ENCODE data around the gene SFRP5. TPM values are rescaled to one million over a fixed set of nuclear protein-coding genes. Genes with fewer than 3 reads are reported as not detected.

Gene SFRP5
- total RNA-seq, 5 donors from 2014 or later (not counting 1 experiment from before 2014, with no cell fraction given): 0.76 to 3.1 (median 2.2) TPM

DNA sequence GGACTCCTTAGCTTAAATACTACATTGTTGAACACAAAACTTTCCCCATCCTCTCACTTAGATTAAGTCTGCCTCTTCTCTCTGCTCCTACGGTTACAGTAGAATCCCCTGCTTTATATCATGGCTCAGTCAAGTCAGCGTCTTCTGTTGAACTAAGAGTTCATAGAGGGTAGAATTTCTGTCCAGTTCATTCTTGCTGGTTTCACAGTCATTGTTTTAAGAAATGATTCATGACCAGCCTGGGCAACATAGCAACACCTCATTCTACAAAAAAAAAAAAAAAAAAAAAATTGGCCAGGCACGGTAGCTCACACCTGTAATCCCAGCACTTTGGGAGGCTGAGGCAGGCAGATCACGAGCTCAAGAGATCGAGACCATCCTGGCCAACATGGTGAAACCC is 38.5 kb downstream of the SFRP5 start:
- Histone ChIP-seq H3K27me3 (replicated peaks in 1 of 2; ENCODE audit: control insufficient read depth in 2 of 2, extremely low read depth in 1 of 2, insufficient read depth in 2 of 2, low read length in 1 of 2) (peaks cover 0 to 13% of the 10 kb centered on the region in 2 experiments), H3K36me3 (ENCODE audit: control insufficient read depth in 2 of 2, extremely low read depth in 1 of 2, insufficient read depth in 1 of 2, low read length in 1 of 2) (no peaks in the 10 kb centered on the region), H3K9me3 (no peaks in the 10 kb centered on the region), H3K27ac (ENCODE audit: low read length) (no peak overlapping the region), H3K4me1 (ENCODE audit: control insufficient read depth in 1 of 2, extremely low read depth in 1 of 2, insufficient read depth in 2 of 2, low read length in 2 of 2) (peaks cover 5 to 17% of the 10 kb centered on the region in 2 experiments), H3K4me3 (ENCODE audit: control insufficient read depth in 1 of 2, extremely low read depth in 1 of 2, low read length in 1 of 2) (no peak overlapping the region)
- 83% methylated on average over 2 of the region's 5 CpGs for WGBS (ENCODE audit: insufficient coverage)
- no peak overlapping the region for H3K27ac Mint-ChIP-seq
- H3K9me3 Mint-ChIP-seq: no peaks in the 10 kb centered on the region
- DNase-seq (no peak), ATAC-seq (replicated peaks in 1 of 4) (no peak)
- H3K36me3 Mint-ChIP-seq: no peaks in the 10 kb centered on the region
- ChIA-PET POLR2A (no interaction called here), CTCF (interaction anchor here (0.6 to 4.9 kb wide), 11 partner anchors 21 to 454 kb away, joined by 3 to 29 read pairs (median 4); partner anchors contain the start of gene AVPI1 (in 1 of the 2))
- H3K4me1 Mint-ChIP-seq: peaks cover 19 to 27% (median 25%) of the 10 kb centered on the region in 3 donors
- no peak overlapping the region for H3K4me3 Mint-ChIP-seq
- peaks cover 0 to 8% of the 10 kb centered on the region in 2 donors for H3K27me3 Mint-ChIP-seq

DNA sequence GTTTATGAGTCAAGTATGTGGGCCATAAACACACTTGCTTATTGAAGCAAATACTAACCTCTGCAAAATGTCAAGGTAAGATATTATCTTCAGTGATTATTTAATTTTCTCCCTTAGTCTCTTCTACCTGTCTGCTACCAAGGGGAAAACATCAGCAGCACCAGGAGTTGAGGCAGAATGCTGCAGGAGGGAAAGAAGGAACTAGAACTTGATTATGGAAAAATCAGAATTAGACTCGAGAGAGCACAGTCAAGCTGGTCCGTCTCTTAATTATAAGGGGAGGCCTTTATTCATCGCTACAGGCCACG is 39.8 kb downstream of the SFRP5 start:
- peaks cover 10 to 16% (median 16%) of the 10 kb centered on the region in 3 donors for H3K4me1 Mint-ChIP-seq
- Histone ChIP-seq H3K4me1 (ENCODE audit: control insufficient read depth in 1 of 2, extremely low read depth in 1 of 2, insufficient read depth in 2 of 2, low read length in 2 of 2) (peaks cover 0 to 8% of the 10 kb centered on the region in 2 experiments), H3K4me3 (ENCODE audit: control insufficient read depth in 1 of 2, extremely low read depth in 1 of 2, low read length in 1 of 2) (no peak overlapping the region), H3K27ac (ENCODE audit: low read length) (no peak overlapping the region), H3K36me3 (ENCODE audit: control insufficient read depth in 2 of 2, extremely low read depth in 1 of 2, insufficient read depth in 1 of 2, low read length in 1 of 2) (no peaks in the 10 kb centered on the region), H3K9me3 (no peaks in the 10 kb centered on the region), H3K27me3 (replicated peaks in 1 of 2; ENCODE audit: control insufficient read depth in 2 of 2, extremely low read depth in 1 of 2, insufficient read depth in 2 of 2, low read length in 1 of 2) (peaks cover 0 to 13% of the 10 kb centered on the region in 2 experiments)
- H3K27ac Mint-ChIP-seq: no peak overlapping the region
- ATAC-seq (replicated peaks in 1 of 4) (no peak), DNase-seq (no peak)
- H3K36me3 Mint-ChIP-seq: no peaks in the 10 kb centered on the region
- WGBS (ENCODE audit: insufficient coverage): 50% methylated on average over 1 of the region's 4 CpGs
- CTCF ChIA-PET: interaction anchor here (0.9 to 4.9 kb wide), 8 partner anchors 23 to 55 kb away, joined by 3 to 29 read pairs (median 9); partner anchors contain the start of gene AVPI1 (in 1 of the 2)
- peaks cover 0 to 11% of the 10 kb centered on the region in 2 donors for H3K27me3 Mint-ChIP-seq
- POLR2A ChIA-PET: no interaction called here
- no peaks in the 10 kb centered on the region for H3K9me3 Mint-ChIP-seq
- H3K4me3 Mint-ChIP-seq: no peak overlapping the region

DNA sequence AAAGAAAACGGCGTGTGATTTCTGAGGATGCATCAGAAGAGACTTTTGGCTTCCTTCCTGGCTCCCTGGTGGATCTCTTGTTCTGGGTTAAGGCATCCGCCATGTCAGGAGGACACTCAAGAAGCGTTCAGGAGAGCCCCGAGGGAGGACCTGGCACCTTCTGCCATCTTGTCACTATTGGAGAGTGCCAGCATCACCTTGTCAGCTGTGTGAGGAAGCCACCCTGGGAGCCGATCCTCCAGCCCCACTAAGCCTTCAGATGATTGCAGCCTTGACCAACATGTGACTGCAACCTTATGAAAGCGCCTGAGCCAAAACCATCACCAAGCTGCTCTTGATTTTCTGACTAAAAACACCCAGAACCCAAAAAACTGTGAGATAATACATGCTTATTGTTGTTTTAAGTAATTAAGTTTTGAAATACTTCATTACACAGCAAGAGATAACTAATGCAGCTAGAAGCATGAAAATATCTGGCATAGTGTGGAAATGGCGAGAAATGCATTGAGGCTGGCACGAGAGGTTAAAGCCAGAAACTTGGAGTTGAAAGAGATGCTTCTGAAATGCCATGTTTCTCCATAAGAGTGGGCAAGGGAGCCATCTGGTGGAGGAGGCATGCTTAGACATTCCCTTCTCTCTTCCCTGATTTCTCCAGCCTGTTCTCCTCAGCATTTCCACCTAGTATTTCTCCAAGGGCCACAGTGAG is 40.3 kb downstream of the SFRP5 start:
- Mint-ChIP-seq H3K27ac (no peak overlapping the region), H3K4me1 (peaks cover 6 to 11% (median 11%) of the 10 kb centered on the region in 3 donors), H3K27me3 (peaks cover 0 to 13% of the 10 kb centered on the region in 2 donors), H3K36me3 (no peaks in the 10 kb centered on the region), H3K9me3 (no peaks in the 10 kb centered on the region), H3K4me3 (no peak overlapping the region)
- POLR2A ChIA-PET: no interaction called here
- DNase-seq: peak in 27 of 35 experiments; percentile 13 to 81 (median 44)
- CTCF ChIA-PET: interaction anchor here (0.7 to 3.1 kb wide), 8 partner anchors 15 to 55 kb away, joined by 3 to 13 read pairs (median 7); partner anchors contain the start of gene AVPI1 (in 1 of the 2)
- H3K27me3 ChIP-seq (replicated peaks in 1 of 2; ENCODE audit: control insufficient read depth in 2 of 2, extremely low read depth in 1 of 2, insufficient read depth in 2 of 2, low read length in 1 of 2): peaks cover 0 to 15% of the 10 kb centered on the region in 2 experiments
- no peak overlapping the region for H3K27ac ChIP-seq (ENCODE audit: low read length)
- no peaks in the 10 kb centered on the region for H3K36me3 ChIP-seq (ENCODE audit: control insufficient read depth in 2 of 2, extremely low read depth in 1 of 2, insufficient read depth in 1 of 2, low read length in 1 of 2)
- 68% methylated on average over 7 of the region's 9 CpGs for WGBS (ENCODE audit: insufficient coverage)
- ATAC-seq (replicated peaks in 1 of 4): peak; percentile 53 to 69 (median 60)
- peaks cover 0 to 5% of the 10 kb centered on the region in 2 experiments for H3K4me1 ChIP-seq (ENCODE audit: control insufficient read depth in 1 of 2, extremely low read depth in 1 of 2, insufficient read depth in 2 of 2, low read length in 2 of 2)
- H3K4me3 ChIP-seq (ENCODE audit: control insufficient read depth in 1 of 2, extremely low read depth in 1 of 2, low read length in 1 of 2): no peak overlapping the region
- H3K9me3 ChIP-seq: no peaks in the 10 kb centered on the region

DNA sequence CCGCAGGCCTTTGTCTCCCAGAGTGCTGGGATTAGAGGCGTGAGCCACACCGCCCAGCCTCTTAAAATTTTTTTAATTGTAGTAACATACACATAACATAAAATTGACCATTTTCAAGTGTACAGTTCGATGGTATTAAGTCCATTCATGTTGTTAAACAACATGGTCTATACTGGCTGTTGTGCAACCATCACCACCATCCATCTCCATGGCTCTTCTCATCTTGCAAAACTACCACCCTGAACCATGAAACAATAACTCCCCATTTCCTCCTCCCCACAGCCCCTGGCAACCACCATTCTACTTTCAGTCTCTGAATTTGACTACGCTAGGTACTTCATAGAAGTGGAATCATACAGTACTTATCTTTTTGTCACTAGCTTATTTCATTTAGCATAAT is 42.8 kb downstream of the SFRP5 start:
- Histone ChIP-seq H3K36me3 (ENCODE audit: control insufficient read depth in 2 of 2, extremely low read depth in 1 of 2, insufficient read depth in 1 of 2, low read length in 1 of 2) (no peaks in the 10 kb centered on the region), H3K4me3 (ENCODE audit: control insufficient read depth in 1 of 2, extremely low read depth in 1 of 2, low read length in 1 of 2) (no peak overlapping the region), H3K9me3 (no peaks in the 10 kb centered on the region), H3K4me1 (ENCODE audit: control insufficient read depth in 1 of 2, extremely low read depth in 1 of 2, insufficient read depth in 2 of 2, low read length in 2 of 2) (no peaks in the 10 kb centered on the region), H3K27me3 (replicated peaks in 1 of 2; ENCODE audit: control insufficient read depth in 2 of 2, extremely low read depth in 1 of 2, insufficient read depth in 2 of 2, low read length in 1 of 2) (peaks cover 0 to 16% of the 10 kb centered on the region in 2 experiments), H3K27ac (ENCODE audit: low read length) (no peak overlapping the region)
- ATAC-seq (replicated peaks in 1 of 4) (no peak), DNase-seq (no peak)
- Mint-ChIP-seq H3K27ac (no peak overlapping the region), H3K4me3 (no peak overlapping the region), H3K27me3 (peaks cover 0 to 23% of the 10 kb centered on the region in 2 donors), H3K36me3 (no peaks in the 10 kb centered on the region), H3K4me1 (no peaks in the 10 kb centered on the region), H3K9me3 (no peaks in the 10 kb centered on the region)
- POLR2A ChIA-PET: interaction anchor here in 1 of 2 donors (0.6 kb wide), 1 partner anchor 17 kb away, joined by 6 read pairs; no protein-coding TSS in a partner anchor
- CTCF ChIA-PET: interaction anchor here in 1 of 2 donors (1.3 to 2.9 kb wide), 2 partner anchors 20 to 27 kb away, joined by 5 to 13 read pairs; no protein-coding TSS in a partner anchor
- WGBS (ENCODE audit: insufficient coverage): 70% methylated on average over 1 of the region's 5 CpGs

DNA sequence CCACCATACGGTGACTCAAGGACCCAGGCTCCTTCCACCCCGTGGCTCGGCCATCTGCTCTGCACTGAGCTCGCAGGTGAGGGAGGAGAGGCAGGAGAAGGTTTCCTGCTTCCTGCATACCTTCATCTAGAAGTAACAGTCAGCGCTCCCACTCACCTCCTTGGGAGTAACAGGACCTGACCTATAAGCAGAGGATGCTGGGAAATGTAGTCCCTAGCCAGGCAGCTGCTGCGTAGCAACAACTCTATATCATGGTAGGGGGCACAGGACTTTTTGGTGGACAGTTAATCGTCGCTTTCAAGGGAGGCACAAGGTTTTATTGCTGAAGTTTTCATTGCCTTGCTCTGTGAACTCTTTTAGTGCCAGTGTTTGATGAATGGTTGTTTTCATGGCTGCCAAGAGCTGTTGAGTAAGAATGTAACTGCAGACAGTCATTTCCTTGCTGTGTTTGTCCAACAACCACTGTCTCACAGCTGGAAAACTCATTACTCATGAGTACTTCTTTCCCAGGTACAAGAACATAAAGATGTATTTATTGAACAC is 45.1 kb downstream of the SFRP5 start:
- peaks cover 0 to 22% of the 10 kb centered on the region in 2 donors for H3K27me3 Mint-ChIP-seq
- ChIA-PET CTCF (interaction anchor here (0.8 to 1.3 kb wide), 2 partner anchors 8 to 50 kb away, joined by 3 read pairs; no protein-coding TSS in a partner anchor), POLR2A (interaction anchor here in 1 of 2 donors (0.8 kb wide), 1 partner anchor 20 kb away, joined by 3 read pairs; no protein-coding TSS in a partner anchor)
- H3K27ac Mint-ChIP-seq: no peak overlapping the region
- H3K9me3 Mint-ChIP-seq: no peaks in the 10 kb centered on the region
- DNase-seq (no peak), ATAC-seq (replicated peaks in 1 of 4) (no peak)
- Histone ChIP-seq H3K36me3 (ENCODE audit: control insufficient read depth in 2 of 2, extremely low read depth in 1 of 2, insufficient read depth in 1 of 2, low read length in 1 of 2) (no peaks in the 10 kb centered on the region), H3K4me1 (ENCODE audit: control insufficient read depth in 1 of 2, extremely low read depth in 1 of 2, insufficient read depth in 2 of 2, low read length in 2 of 2) (no peaks in the 10 kb centered on the region), H3K4me3 (ENCODE audit: control insufficient read depth in 1 of 2, extremely low read depth in 1 of 2, low read length in 1 of 2) (no peak overlapping the region), H3K27me3 (replicated peaks in 1 of 2; ENCODE audit: control insufficient read depth in 2 of 2, extremely low read depth in 1 of 2, insufficient read depth in 2 of 2, low read length in 1 of 2) (peaks cover 0 to 16% of the 10 kb centered on the region in 2 experiments), H3K9me3 (no peaks in the 10 kb centered on the region), H3K27ac (ENCODE audit: low read length) (no peak overlapping the region)
- no peak overlapping the region for H3K4me3 Mint-ChIP-seq
- no peaks in the 10 kb centered on the region for H3K4me1 Mint-ChIP-seq
- WGBS (ENCODE audit: insufficient coverage): 100% methylated on average over 2 of the region's 8 CpGs
- no peaks in the 10 kb centered on the region for H3K36me3 Mint-ChIP-seq

DNA sequence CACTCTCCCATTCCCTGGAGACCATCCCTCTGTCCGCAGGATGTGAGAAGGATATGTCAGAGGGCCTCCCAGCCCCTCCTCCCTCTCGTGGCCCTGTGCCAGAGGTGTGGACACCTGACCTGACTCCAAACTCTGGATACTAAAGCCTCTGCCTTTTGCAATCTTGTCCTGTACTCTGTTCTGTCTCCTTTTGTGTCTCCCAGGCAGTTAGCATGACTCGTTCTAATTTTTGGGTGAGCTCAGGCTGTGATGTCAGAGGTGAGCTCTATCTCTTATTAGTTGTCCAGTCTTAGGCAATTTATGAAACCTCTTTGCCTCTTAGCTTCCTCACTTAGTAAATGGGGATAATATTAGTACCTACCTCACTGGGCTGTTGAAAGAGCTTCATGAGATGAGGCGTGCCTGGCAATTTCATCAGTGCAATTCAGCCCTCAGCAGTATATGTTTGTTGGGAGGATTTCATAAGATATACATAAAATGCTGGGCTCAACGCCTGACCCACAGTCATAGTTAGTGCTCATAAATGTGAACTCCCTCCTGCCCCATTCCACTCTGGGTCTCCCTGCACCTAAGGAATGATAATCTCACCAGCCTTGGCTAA is 47.4 kb downstream of the SFRP5 start:
- H3K4me3 Mint-ChIP-seq: no peak overlapping the region
- peaks cover 0 to 20% of the 10 kb centered on the region in 2 donors for H3K27me3 Mint-ChIP-seq
- peaks cover 0 to 7% of the 10 kb centered on the region in 2 experiments for H3K27me3 ChIP-seq (replicated peaks in 1 of 2; ENCODE audit: control insufficient read depth in 2 of 2, extremely low read depth in 1 of 2, insufficient read depth in 2 of 2, low read length in 1 of 2)
- no peak overlapping the region for H3K4me3 ChIP-seq (ENCODE audit: control insufficient read depth in 1 of 2, extremely low read depth in 1 of 2, low read length in 1 of 2)
- WGBS (ENCODE audit: insufficient coverage): 50% methylated on average over 1 of the region's 5 CpGs
- no peak overlapping the region for H3K27ac Mint-ChIP-seq
- H3K4me1 Mint-ChIP-seq: no peaks in the 10 kb centered on the region
- no peaks in the 10 kb centered on the region for H3K9me3 Mint-ChIP-seq
- no peaks in the 10 kb centered on the region for H3K36me3 Mint-ChIP-seq
- H3K36me3 ChIP-seq (ENCODE audit: control insufficient read depth in 2 of 2, extremely low read depth in 1 of 2, insufficient read depth in 1 of 2, low read length in 1 of 2): no peaks in the 10 kb centered on the region
- ChIA-PET CTCF (interaction anchor here (0.5 to 2.7 kb wide), 9 partner anchors 11 to 384 kb away, joined by 3 to 9 read pairs (median 3); partner anchors contain the start of gene ZFYVE27 (in 1 of the 2)), POLR2A (interaction anchor here (0.6 to 0.7 kb wide), 3 partner anchors 12 to 138 kb away, joined by 3 to 7 read pairs (median 3); partner anchors contain the start of genes AVPI1 (in 1 of the 2) and ZFYVE27 (in 1 of the 2))
- H3K4me1 ChIP-seq (ENCODE audit: control insufficient read depth in 1 of 2, extremely low read depth in 1 of 2, insufficient read depth in 2 of 2, low read length in 2 of 2): no peaks in the 10 kb centered on the region
- H3K9me3 ChIP-seq: no peaks in the 10 kb centered on the region
- ATAC-seq (replicated peaks in 1 of 4) (no peak), DNase-seq (no peak)
- no peak overlapping the region for H3K27ac ChIP-seq (ENCODE audit: low read length)
